GM12878 (cell line): Measurements from ENCODE around the gene LGI4. TPM values are rescaled to one million over a fixed set of nuclear protein-coding genes. Genes with fewer than 3 reads are reported as not detected.
"Not testable (repeated sequence)": the region's sequence is repeated elsewhere in the genome, so short reads cannot be mapped to it uniquely, and the experiment has no call there.

ENCODE experiments used
- ATAC-seq: fragments of 200-7000 bp; cut with Tn5 transposase; 3 replicates; pipeline ENCODE4 v1.9.1; 2020; ENCODE audit warnings: mild to moderate bottlenecking, moderate library complexity
- BruUV-seq: library from RNA; stranded (reverse); fragments of 400-500 nt; replicated peaks from 2 replicates; lab custom pipeline; 2021; lab: Mats Ljungman, UMichigan
- CTCF ChIA-PET: fragments of 300-600 bp; sonication (Branson Sonifier 250); formaldehyde crosslinking; extraction: SDS; loops from one replicate; lab custom pipeline; 2021; ENCODE audit warnings: inconsistent platforms; lab: Yijun Ruan, JAX
- POLR2A ChIA-PET: fragments of 350-600 bp; formaldehyde crosslinking; extraction: SDS; loops from one replicate; lab custom pipeline; 2021; ENCODE audit warnings: inconsistent platforms; lab: Charles Lee
- RAD21 ChIA-PET: fragments of 300-600 bp; sonication (Branson Sonifier 250); formaldehyde crosslinking; loops from one replicate; lab custom pipeline; 2023; ENCODE audit warnings: antibody characterized with exemption; ENCODE audit not compliant: unreplicated experiment; lab: Charles Lee
- SMC1A ChIA-PET: fragments of 300-600 bp; sonication (Branson Sonifier 250); formaldehyde crosslinking; loops from one replicate; lab custom pipeline; 2023; ENCODE audit not compliant: unreplicated experiment, uncharacterized antibody; lab: Charles Lee
- DNase-seq: peaks from one replicate; pipeline ENCODE4 v3.0.0-alpha.2; 2011; ENCODE audit warnings: low read depth, low spot score
- FAIRE-seq: peaks from 3 replicates; lab custom pipeline; 2011; peaks lifted over from hg19 to GRCh38; lab: Jason Lieb, UNC
- H2AFZ ChIP-seq: 2 replicates; pipeline ENCODE4 v1.6.0; 2011; ENCODE audit warnings: low read depth, low read length, control low read depth; ENCODE audit not compliant: control insufficient read depth
- H3K27ac ChIP-seq: 2 replicates; pipeline ENCODE4 v1.5.1; 2011; ENCODE audit warnings: control low read depth; ENCODE audit not compliant: control insufficient read depth, insufficient read depth
- H3K27me3 ChIP-seq, 2 experiments: replicated peaks in 1 of 2; 2 replicates each; pipeline versions ENCODE4 v1.6.0 to v1.6.1; 2011; ENCODE audit warnings: low read length in 1 of 2; ENCODE audit not compliant: control insufficient read depth in 2 of 2, insufficient read depth in 2 of 2
- H3K36me3 ChIP-seq, 2 experiments: 2 replicates each; pipeline ENCODE4 v1.5.1; 2011; ENCODE audit warnings: low read length in 1 of 2; ENCODE audit not compliant: control insufficient read depth in 2 of 2, insufficient read depth in 2 of 2
- H3K4me1 ChIP-seq: 2 replicates; pipeline ENCODE4 v1.6.1; 2011; ENCODE audit warnings: mild to moderate bottlenecking, low read length, moderate library complexity, mixed read lengths; ENCODE audit not compliant: control insufficient read depth, insufficient read depth
- H3K4me2 ChIP-seq: 2 replicates; pipeline ENCODE4 v1.6.0; 2011; ENCODE audit warnings: control low read depth; ENCODE audit not compliant: control insufficient read depth, insufficient read depth
- H3K4me3 ChIP-seq: fragments of 200-600 bp; sonication (generic); 2 replicates; pipeline ENCODE4 v1.5.1; 2016
- H3K79me2 ChIP-seq: 2 replicates; pipeline ENCODE4 v1.6.0; 2011; ENCODE audit warnings: low read length; ENCODE audit not compliant: control insufficient read depth, insufficient read depth
- H3K9ac ChIP-seq: 2 replicates; pipeline ENCODE4 v1.8.0; 2011; ENCODE audit warnings: low read length, control low read depth, mixed read lengths; ENCODE audit not compliant: control insufficient read depth, insufficient read depth
- H3K9me3 ChIP-seq: replicated peaks from 3 replicates; pipeline ENCODE4 v1.5.1; 2011; ENCODE audit warnings: mild to moderate bottlenecking, low read length; ENCODE audit not compliant: control insufficient read depth, insufficient read depth
- H4K20me1 ChIP-seq: 2 replicates; pipeline ENCODE4 v1.6.0; 2011; ENCODE audit not compliant: control insufficient read depth, insufficient read depth
- CBX5 ChIP-seq: sonication (generic); IDR thresholded peaks from 2 replicates; pipeline ENCODE4 v1.6.1; 2016; ENCODE audit warnings: low read depth, moderate library complexity, mild to moderate bottlenecking, inconsistent platforms
- CHD2 ChIP-seq: IDR thresholded peaks from 2 replicates; pipeline ENCODE4 v1.6.1; 2011; ENCODE audit warnings: low read depth, low read length, improper control_type of control experiment, borderline replicate concordance
- KAT2A ChIP-seq: conservative IDR thresholded peaks from 2 replicates; pipeline ENCODE4 v1.6.1; 2011; ENCODE audit warnings: low read depth, low read length; ENCODE audit not compliant: control insufficient read depth
- NR2C1 ChIP-seq: fragments of 450-650 bp; IDR thresholded peaks from 2 replicates; pipeline ENCODE4 v1.6.1; 2017; ENCODE audit warnings: antibody characterized with exemption, mild to moderate bottlenecking, moderate library complexity
- NR2F1 ChIP-seq: fragments of 450-650 bp; conservative IDR thresholded peaks from 2 replicates; pipeline ENCODE4 v1.6.1; 2017; ENCODE audit warnings: mild to moderate bottlenecking
- PAX8 ChIP-seq: fragments of 450-650 bp; IDR thresholded peaks from 2 replicates; pipeline ENCODE4 v1.6.1; 2017; ENCODE audit warnings: mild to moderate bottlenecking, moderate library complexity
- SUZ12 ChIP-seq: fragments of 200-600 bp; sonication (generic); IDR thresholded peaks from one replicate; pipeline ENCODE4 v1.6.1; 2018; ENCODE audit warnings: antibody characterized with exemption, mild to moderate bottlenecking; ENCODE audit not compliant: unreplicated experiment
- TAF1 ChIP-seq: IDR thresholded peaks from 2 replicates; pipeline ENCODE4 v1.6.1; 2011; ENCODE audit warnings: mild to moderate bottlenecking, low read depth, low read length, borderline replicate concordance
- WGBS: methylation state at CpG from one replicate; pipeline ENCODE4 v1.1.6; 2016; ENCODE audit warnings: low lambda C conversion rate; ENCODE audit not compliant: insufficient replicate concordance, insufficient coverage; ENCODE audit errors: missing lambda C conversion rate; 5-methylcytosine and 5-hydroxymethylcytosine counted together
- in situ Hi-C: fragments of 300-500 bp; cut with MboI; formaldehyde crosslinking; loops from 9 replicates; pipeline ENCODE4 v1.14.3; 2018; ENCODE audit warnings: mixed read lengths
- intact Hi-C: fragments of 100-400 bp; cut with micrococcal nuclease; formaldehyde crosslinking; loops from one replicate; pipeline ENCODE4 v1.14.2; 2022; ENCODE audit not compliant: unreplicated experiment
- polyA plus RNA-seq, 11 experiments: library from polyadenylated mRNA; depleted of rRNA in 4 of 11; unstranded in 6 of 11; stranded (reverse) in 5 of 11; fragments of >200 nt; fragmentation: Nextera tagmentation in 4 of 11; fragmentation: Illumina TruSeq in 1 of 11; extraction: Ambion mirVana in 4 of 11; extraction: Trizol in 1 of 11; gene quantifications; 1 replicate in 1 of 11; 2 replicates in 10 of 11; pipeline versions ENCODE4 v1.2.1 to v1.2.3, GENCODE V29; 2011 to 2016; ENCODE audit warnings: inconsistent platforms in 2 of 11, missing spikeins in 2 of 11, low read depth in 1 of 11
- total RNA-seq, 4 experiments: library from RNA; depleted of rRNA in 3 of 4; stranded (reverse); fragments of >200 nt in 3 of 4; fragmentation: Illumina TruSeq in 1 of 4; extraction: Trizol in 1 of 4; gene quantifications; 2 replicates each; pipeline versions ENCODE4 v1.2.1 to v1.2.3, GENCODE V29; 2013 to 2021
- TF ChIP-seq, protein P1 (sequence below), 3 experiments: IDR thresholded peaks in 2 of 3; conservative IDR thresholded peaks in 1 of 3; 2 replicates each; pipeline ENCODE4 v1.5.1; 2011; ENCODE audit warnings: low read depth in 3 of 3, low read length in 3 of 3, mild to moderate bottlenecking in 3 of 3, control low read depth in 2 of 3, moderate library complexity in 2 of 3, inconsistent platforms in 1 of 3, mixed read lengths in 1 of 3; ENCODE audit not compliant: control insufficient read depth in 2 of 3, insufficient read depth in 1 of 3; ENCODE audit errors: extremely low read depth in 1 of 3
- TF ChIP-seq, protein P2 (sequence below): IDR thresholded peaks from 2 replicates; pipeline ENCODE4 v1.6.1; 2011; ENCODE audit warnings: mild to moderate bottlenecking, low read depth, low read length, moderate library complexity; ENCODE audit not compliant: insufficient replicate concordance

Gene LGI4
- total and polyA plus RNA-seq, 10 of the 15 experiments (the other 5 are each of a cell fraction or from before 2014, with no cell fraction given): 0.11 TPM; not detected in 9

DNA sequence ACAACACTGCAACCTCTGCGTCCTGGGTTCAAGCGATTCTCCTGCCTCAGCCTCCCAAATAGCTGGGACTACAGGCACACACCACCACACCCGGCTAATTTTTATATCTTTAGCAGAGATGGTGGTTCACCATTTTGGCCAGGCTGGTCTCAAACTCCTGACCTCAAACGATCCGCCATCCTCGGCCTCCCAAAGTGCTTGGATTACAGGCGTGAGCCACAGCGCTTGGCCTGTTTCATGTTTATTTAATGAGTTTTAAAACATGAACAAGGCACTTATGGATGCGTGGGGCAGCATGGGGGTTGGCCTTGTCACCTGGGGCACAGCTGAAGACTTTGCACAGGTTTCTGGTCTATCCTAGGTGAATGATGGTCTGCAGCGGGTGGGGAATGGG is 18.3 kb upstream of the LGI4 start:
- H3K36me3 ChIP-seq, intact Hi-C loops, H3K4me1 ChIP-seq, DNase-seq, H3K4me3 ChIP-seq, ATAC-seq, H4K20me1 ChIP-seq, H3K9me3 ChIP-seq, FAIRE-seq, H3K9ac ChIP-seq, BruUV-seq, H3K4me2 ChIP-seq, H3K27ac ChIP-seq, H2AFZ ChIP-seq, H3K27me3 ChIP-seq, in situ Hi-C loops: not testable (repeated sequence)
- RAD21 ChIA-PET: interaction anchor here (1.0 to 2.3 kb wide), 4 partner anchors 12 to 52 kb away, joined by 3 to 17 read pairs (median 4); no protein-coding TSS in a partner anchor
- SMC1A ChIA-PET: interaction anchor here (0.7 to 2.0 kb wide), 2 partner anchors 25 to 53 kb away, joined by 4 to 8 read pairs; no protein-coding TSS in a partner anchor
- CTCF ChIA-PET: interaction anchor here (2.6 kb wide), 1 partner anchor 11 kb away, joined by 26 read pairs; the partner anchor contains the start of gene FXYD7
- peaks cover 19% of the 10 kb centered on the region for H3K79me2 ChIP-seq
- POLR2A ChIA-PET: interaction anchor here (1.1 to 1.5 kb wide), 2 partner anchors 51 to 88 kb away, joined by 4 to 5 read pairs; no protein-coding TSS in a partner anchor
- WGBS: 79% methylated on average over 10 of the region's 10 CpGs

DNA sequence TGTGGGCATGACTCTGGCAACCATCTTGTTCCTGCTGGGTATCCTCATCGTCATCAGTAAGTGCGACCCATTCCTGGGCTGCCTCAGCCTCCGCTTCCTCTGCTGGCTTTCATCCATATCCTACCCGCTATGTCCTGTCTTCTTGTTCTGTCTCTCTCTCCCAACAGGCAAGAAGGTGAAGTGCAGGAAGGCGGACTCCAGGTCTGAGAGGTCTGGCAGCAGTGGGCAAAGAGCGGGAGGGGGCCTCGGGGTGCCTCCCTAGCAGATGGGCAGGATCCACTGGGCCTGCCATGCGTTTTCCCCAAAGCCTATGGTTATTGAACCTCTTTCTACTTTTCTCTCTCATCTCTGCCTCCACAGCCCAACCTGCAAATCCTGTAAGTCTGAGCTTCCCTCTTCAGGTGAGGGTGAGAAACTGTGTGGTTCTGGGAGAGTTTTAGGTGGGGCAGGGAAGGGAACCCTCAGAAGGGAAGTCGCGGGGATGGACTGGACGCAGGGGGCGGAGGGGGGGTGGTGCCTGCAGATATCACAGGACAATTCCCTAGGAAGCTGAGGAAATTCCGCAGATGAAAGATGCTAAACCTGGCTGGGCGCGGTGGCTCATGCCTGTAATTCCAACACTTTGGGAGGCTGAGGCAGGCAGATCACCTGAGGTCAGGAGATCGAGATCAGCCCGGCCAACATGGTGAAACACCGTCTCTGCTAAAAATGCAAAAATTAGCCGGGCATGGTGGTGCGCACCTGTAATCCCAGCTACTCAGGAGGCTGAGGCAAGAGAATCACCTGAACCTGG is 16.6 kb upstream of the LGI4 start:
- H3K27me3 ChIP-seq: peaks cover 0 to 3% of the 10 kb centered on the region in 2 experiments; a peak in 1 of 4 replicates
- CTCF ChIA-PET: interaction anchor here (0.7 to 1.5 kb wide), 2 partner anchors 9 to 10 kb away, joined by 3 to 5 read pairs; no protein-coding TSS in a partner anchor
- no peaks in the 10 kb centered on the region for H4K20me1 ChIP-seq
- peaks cover 17% of the 10 kb centered on the region for H3K79me2 ChIP-seq
- SMC1A ChIA-PET: no interaction called here
- no peak for TF ChIP-seq KAT2A
- no peak for TF ChIP-seq CHD2
- TF ChIP-seq SUZ12: no peak
- TF ChIP-seq CBX5: no peak
- no peak for TF ChIP-seq PAX8
- no peak for TF ChIP-seq NR2F1
- TF ChIP-seq, protein P1, sequence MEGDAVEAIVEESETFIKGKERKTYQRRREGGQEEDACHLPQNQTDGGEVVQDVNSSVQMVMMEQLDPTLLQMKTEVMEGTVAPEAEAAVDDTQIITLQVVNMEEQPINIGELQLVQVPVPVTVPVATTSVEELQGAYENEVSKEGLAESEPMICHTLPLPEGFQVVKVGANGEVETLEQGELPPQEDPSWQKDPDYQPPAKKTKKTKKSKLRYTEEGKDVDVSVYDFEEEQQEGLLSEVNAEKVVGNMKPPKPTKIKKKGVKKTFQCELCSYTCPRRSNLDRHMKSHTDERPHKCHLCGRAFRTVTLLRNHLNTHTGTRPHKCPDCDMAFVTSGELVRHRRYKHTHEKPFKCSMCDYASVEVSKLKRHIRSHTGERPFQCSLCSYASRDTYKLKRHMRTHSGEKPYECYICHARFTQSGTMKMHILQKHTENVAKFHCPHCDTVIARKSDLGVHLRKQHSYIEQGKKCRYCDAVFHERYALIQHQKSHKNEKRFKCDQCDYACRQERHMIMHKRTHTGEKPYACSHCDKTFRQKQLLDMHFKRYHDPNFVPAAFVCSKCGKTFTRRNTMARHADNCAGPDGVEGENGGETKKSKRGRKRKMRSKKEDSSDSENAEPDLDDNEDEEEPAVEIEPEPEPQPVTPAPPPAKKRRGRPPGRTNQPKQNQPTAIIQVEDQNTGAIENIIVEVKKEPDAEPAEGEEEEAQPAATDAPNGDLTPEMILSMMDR (IDR thresholded peaks at IDR 0.05 in 2 of 3, conservative IDR thresholded peaks at IDR 0.05 in 1 of 3; ENCODE audit: control insufficient read depth in 2 of 3, extremely low read depth in 1 of 3, insufficient read depth in 1 of 3, low read depth in 3 of 3, low read length in 3 of 3): no peak
- TF ChIP-seq, protein P2, sequence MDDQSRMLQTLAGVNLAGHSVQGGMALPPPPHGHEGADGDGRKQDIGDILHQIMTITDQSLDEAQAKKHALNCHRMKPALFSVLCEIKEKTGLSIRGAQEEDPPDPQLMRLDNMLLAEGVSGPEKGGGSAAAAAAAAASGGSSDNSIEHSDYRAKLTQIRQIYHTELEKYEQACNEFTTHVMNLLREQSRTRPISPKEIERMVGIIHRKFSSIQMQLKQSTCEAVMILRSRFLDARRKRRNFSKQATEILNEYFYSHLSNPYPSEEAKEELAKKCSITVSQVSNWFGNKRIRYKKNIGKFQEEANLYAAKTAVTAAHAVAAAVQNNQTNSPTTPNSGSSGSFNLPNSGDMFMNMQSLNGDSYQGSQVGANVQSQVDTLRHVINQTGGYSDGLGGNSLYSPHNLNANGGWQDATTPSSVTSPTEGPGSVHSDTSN: no peak
- TF ChIP-seq NR2C1: no peak
- TF ChIP-seq TAF1: no peak
- DNase-seq (no peak), FAIRE-seq (no peak), ATAC-seq (no peak)
- BruUV-seq: no TSS peak
- H3K4me2 ChIP-seq: no peak overlapping the region
- no peaks in the 10 kb centered on the region for H3K36me3 ChIP-seq
- no peak overlapping the region for H3K27ac ChIP-seq
- intact Hi-C loops (no loop called here), in situ Hi-C loops (no loop called here)
- peaks cover 3% of the 10 kb centered on the region for H3K4me1 ChIP-seq
- 70% methylated on average over 19 of the region's 20 CpGs for WGBS
- no peak overlapping the region for H2AFZ ChIP-seq
- no peak overlapping the region for H3K4me3 ChIP-seq
- RAD21 ChIA-PET: no interaction called here
- POLR2A ChIA-PET: no interaction called here
- no peak overlapping the region for H3K9ac ChIP-seq
- H3K9me3 ChIP-seq: no peaks in the 10 kb centered on the region
